ENCODE measurements around the gene ADGRL4.

DNA sequence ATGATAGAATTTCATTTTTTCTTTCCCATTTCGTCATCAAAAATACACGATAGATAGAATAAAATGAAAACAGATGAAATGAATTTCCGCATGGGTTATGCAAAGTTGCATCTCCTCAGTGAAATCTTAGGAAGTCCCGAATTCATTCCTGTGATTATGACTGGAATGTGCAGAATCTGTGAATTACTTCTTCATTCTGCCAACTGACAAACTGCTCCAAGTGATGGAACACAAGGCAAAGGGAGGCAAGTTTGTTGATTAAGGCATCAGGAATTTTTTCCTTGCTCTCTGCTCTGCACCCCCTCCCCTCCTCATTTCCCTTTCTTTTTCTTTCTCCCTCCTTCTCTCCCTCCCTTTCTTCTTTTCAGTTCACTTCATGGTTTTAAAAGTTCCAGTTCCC, 37.0 kb upstream of the ADGRL4 start:
- TF ChIP-seq, protein P1, sequence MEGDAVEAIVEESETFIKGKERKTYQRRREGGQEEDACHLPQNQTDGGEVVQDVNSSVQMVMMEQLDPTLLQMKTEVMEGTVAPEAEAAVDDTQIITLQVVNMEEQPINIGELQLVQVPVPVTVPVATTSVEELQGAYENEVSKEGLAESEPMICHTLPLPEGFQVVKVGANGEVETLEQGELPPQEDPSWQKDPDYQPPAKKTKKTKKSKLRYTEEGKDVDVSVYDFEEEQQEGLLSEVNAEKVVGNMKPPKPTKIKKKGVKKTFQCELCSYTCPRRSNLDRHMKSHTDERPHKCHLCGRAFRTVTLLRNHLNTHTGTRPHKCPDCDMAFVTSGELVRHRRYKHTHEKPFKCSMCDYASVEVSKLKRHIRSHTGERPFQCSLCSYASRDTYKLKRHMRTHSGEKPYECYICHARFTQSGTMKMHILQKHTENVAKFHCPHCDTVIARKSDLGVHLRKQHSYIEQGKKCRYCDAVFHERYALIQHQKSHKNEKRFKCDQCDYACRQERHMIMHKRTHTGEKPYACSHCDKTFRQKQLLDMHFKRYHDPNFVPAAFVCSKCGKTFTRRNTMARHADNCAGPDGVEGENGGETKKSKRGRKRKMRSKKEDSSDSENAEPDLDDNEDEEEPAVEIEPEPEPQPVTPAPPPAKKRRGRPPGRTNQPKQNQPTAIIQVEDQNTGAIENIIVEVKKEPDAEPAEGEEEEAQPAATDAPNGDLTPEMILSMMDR (IDR thresholded peaks at IDR 0.05), result no peak
- TF ChIP-seq POLR2A (IDR thresholded peaks at IDR 0.05), result no peak

Data from adrenal gland (tissue), 5 donors.